Lower leg skin (tissue), 3 donors: Measurements from ENCODE around the gene BLZF1.

ENCODE experiments used
- POLR2A ChIP-seq, 2 donors: fragments of 450-650 bp; IDR thresholded peaks; one replicate each; pipeline ENCODE4 v1.6.1; 2016 to 2017; ENCODE audit warnings: antibody characterized with exemption in 2 of 2, mild to moderate bottlenecking in 1 of 2, moderate library complexity in 1 of 2
- TF ChIP-seq, protein P1 (sequence below), 3 donors: fragments of 450-650 bp; IDR thresholded peaks; one replicate each; pipeline ENCODE4 v1.5.1; 2016; ENCODE audit warnings: antibody characterized with exemption in 3 of 3, mild to moderate bottlenecking in 3 of 3, moderate library complexity in 2 of 3

DNA sequence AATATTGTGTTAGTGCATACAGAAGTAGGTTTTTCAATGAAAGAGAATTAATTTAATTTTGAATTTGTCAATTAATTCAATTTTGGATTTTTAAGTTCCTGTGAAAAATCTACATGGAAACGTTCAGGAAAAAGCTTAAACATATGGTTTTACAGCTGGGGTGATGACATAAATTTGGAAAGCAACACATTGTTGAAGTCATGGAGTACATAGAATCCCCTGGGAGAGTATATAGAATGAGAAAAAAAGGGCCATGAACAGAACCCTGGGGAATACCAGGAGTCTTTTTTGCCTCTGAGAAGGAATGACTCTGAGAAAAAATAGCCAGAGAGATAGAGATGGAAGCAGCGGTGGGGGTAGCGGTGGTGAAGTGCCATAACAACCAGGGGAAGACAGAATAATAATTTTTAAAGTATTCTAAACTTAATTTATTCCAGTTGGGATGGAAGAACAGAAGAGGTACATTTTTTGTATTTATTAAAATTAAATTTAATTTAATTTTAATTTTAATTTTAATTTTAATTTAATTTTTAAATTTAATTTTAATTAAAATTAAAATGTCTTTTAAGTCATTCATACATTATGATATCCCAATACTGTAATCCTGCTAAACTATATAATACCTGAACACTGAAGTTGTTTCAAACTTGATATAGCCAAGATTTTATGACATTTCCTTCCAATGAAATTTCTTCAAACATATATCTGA, 49.3 kb upstream of the BLZF1 start:
- TF ChIP-seq, protein P1, sequence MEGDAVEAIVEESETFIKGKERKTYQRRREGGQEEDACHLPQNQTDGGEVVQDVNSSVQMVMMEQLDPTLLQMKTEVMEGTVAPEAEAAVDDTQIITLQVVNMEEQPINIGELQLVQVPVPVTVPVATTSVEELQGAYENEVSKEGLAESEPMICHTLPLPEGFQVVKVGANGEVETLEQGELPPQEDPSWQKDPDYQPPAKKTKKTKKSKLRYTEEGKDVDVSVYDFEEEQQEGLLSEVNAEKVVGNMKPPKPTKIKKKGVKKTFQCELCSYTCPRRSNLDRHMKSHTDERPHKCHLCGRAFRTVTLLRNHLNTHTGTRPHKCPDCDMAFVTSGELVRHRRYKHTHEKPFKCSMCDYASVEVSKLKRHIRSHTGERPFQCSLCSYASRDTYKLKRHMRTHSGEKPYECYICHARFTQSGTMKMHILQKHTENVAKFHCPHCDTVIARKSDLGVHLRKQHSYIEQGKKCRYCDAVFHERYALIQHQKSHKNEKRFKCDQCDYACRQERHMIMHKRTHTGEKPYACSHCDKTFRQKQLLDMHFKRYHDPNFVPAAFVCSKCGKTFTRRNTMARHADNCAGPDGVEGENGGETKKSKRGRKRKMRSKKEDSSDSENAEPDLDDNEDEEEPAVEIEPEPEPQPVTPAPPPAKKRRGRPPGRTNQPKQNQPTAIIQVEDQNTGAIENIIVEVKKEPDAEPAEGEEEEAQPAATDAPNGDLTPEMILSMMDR (IDR thresholded peaks at IDR 0.05): no peak
- no peak for TF ChIP-seq POLR2A (IDR thresholded peaks at IDR 0.05)
